Activated CD8-positive, alpha-beta memory T cell treated with anti-CD3 and anti-CD28 coated beads, Interleukin-2, amount 50 U/mL, for 4 hours (primary cell): ENCODE data around the gene NAT10.
A peak's percentile ranks its signal among the peaks of the same experiment; 100 is the strongest.

Experiments
- DNase-seq: peaks from one replicate; pipeline ENCODE4 v3.0.0-alpha.2; 2020

Gene NAT10

DNA sequence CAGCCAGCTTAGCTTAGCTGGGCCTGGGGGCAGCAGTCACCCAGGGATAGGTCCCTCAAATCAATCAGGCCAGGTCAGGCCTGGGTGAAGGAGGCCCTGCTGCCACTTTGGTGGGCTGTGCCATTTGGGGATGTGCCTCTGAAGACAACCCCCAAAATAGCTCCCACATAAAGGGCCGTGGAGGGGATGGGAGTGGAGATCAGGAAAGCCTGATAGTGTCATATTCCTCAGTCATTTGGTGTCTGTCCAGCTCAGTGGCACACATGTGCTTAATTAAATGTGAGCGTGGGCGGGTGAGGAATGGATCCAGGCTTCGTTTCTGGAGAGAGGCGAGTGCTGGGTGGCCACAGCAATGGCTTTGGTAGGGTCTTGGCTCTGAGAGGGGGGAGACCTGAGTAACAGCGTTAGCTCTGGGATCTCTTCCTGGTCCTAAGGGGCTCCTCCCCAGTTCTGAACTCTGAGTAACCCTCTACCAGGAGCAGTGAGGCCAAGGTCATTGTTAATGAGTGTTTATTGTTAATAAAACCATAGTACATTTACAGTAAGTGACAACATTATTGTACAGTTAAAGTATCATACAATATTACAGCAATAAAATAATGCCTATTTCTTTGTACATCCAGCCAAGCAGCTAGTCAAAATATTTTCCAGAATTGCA is 45.2 kb downstream of the NAT10 start:
- DNase-seq = no peak

DNA sequence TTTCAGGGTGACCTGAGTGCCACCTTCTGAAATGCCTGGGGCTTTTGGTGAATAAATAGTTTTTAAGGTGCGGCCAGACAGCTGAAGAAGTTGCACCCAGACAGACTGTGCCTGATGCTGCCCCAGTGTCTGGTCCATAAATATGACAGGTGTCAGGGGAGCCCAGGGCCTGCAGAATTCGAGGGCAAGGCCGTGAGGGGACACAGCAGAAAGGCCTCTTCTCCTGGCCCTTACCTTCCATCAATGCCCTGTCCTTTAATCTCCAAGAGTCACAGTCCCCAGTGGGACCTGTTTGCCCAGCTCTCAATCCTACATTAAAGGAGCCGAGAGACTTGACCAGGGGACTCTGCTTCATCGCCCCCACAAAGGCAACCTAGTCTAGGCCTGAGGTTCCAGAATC is 45.7 kb downstream of the NAT10 start:
- DNase-seq = no peak

DNA sequence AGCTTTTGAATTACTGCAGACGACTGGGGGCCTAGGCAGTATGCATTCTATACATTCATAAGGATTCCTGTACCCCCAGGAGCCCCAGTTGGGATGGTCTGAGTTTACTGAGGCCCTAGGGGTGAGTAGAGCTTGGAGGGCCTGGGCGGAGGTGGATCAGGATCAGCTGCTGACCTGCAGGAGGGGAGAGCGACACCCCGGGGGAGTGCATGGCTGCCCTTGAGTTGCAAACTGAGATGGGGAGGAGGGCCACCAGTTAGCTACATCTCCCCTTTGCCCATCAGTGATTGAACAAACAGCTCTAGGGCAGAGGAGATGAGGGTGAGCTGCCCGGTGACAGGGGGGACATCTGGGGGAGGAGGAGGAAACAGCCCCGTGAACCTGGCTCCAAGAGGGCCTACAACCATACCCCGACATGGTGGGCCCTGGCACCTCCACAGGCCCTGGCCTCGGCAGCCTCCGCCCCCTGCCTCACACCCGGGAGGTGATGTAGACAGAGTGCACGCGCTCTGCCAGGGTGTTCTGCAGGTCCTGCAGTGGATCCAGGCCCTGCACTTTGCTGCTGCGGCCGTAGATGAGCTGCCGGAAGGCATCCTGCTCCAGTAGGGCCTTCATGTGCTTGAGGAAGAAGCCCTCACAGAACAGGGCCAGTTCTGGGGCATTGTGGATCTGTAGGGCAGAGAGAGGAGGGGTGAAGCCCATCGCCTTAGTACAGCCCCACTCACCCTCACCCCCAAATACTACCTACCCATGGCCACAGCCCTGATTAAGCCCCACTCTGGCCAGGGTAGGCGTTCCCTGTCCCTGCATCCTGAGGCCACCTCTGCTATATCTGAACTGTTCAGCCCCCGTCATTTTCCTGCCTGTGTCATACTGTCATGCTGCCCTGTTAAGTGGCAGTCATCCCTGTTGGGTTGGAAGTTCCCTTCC is 46.8 kb downstream of the NAT10 start:
- no peak for DNase-seq

GRCh38 chr11:34154059-34154875 is 48.8 kb downstream of the NAT10 start:
- no peak for DNase-seq

- DNase-seq = no peak
Observed at GRCh38 chr11:34155057-34155756, 49.8 kb downstream of the NAT10 start.

DNA sequence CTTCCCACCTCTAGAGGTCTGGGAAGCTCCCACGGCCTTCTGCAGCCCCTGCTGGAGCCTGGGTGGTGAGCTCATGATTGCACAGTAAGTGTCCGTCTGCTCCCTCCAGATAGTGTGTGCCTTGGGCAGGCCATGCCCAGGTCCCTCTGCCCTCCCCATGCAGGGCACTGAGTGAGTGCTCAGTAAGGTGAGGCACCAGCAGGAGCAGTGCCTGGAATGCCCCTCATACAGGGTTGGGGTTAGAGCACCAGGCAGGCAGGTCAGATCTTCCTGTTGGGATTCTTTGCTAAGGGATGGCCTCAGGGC is 50.3 kb downstream of the NAT10 start:
- DNase-seq = no peak

DNA sequence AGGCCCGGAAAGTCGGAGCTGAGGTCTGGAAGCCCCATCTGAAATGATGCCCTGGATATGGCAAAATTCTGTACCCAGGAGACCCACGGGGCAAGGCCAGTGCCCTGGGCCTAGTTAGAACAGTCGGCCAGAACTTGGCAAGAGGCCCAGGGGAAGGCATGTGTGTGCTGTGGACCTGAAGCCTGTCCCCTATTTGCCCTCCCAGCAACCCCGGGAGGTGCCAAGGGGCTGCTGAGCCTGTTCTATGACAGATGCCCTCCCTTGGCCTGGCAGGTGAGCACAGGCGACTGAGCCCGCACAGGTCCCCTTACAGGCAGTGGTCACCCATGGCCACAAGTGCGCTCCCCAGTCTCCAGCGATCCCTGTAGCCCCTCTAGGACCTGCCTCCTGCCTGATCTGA is 51.7 kb downstream of the NAT10 start:
- no peak for DNase-seq

DNA sequence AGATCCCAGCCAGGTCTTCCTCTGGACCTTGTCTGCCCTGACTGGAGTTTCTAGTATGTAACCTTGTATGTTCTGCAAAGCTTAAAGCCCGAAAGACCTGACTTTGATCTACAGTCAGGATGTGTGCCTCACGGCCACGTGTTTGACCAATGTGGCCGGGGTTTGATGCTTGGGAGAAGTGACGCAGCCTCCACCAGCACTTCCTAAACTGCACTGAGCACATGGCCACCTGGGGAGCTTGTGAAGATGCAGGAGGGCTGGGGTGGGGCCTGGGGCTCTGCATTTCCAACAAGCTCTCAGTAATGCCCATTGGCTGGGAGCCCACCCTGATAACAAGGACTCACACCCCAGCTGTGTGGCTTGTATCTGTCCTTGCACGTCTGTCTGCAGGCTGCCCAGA is 53.2 kb downstream of the NAT10 start:
- DNase-seq = no peak

- DNase-seq = no peak
Observed at GRCh38 chr11:34160049-34160721, 54.8 kb downstream of the NAT10 start.

DNA sequence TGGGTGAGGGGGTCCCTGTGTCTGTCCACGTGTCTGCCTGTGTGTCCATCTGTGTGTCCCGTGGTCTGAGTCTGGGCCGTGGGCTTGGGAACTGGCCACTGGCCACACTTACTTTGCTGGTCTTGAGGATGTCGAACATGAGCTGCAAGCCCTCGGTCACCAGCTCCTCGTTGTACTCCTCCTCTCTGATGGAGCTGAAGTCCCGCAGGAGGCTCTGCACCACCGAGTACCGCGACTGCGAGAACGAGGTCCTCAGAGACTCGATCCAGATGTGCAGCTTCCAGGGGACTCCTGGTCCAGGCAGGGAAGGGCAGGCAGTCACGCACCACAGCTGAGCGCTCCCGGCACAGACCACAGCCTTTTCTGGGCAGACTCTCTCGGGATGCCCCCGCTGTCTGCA is 55.4 kb downstream of the NAT10 start:
- no peak for DNase-seq

DNA sequence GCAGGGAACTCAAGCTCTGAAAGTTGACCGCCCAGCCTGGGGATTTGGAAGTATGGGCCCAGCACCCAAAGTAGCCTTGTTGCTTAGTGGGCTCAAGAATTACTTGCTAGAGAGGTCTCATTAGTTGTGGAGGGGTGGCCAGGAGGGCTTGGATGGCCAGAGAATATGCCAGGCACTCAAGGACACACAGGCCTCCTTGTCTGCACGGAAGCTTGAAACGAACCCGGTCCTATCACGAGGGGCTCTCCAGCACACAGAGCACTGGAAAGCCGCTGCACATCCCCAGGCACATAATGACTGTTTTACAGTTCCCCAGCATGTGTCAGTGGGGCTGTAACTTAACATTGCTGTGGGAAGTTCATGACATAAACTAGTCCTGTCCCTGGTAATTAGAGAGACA is 55.9 kb downstream of the NAT10 start:
- no peak for DNase-seq

DNA sequence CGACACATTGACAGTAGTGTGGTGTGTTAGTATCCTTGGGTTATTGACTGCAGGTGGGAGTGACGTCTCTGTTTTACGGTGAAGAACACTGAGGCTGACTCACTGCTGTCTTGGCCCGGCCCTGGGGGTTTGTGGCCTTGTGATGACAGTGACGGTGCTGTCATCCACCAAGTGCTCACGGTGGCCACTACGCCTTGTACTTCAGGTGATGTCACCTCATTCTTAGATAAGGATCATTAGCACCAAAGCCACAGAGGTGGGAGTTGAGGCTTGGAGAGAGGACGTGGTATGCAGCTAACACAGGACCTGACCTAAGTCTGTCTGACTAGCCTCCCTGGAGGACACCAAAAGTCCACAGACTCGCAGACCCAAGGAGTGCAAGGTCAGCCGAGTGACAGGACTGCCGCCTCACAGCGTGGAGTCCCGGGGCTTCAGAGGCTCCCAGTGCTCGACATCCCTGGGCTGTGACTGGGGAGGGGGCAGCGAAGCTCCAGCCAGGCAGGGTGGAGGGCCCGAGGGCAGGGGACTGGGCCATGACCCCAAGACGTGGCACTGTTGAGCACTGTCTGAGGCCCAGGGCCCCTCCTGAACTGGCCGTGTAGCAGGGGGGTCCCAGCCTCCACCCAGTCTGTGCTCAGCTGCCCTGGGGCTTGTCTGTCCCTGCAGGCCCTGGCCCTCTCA is 56.5 kb downstream of the NAT10 start:
- DNase-seq = peak; percentile 49

- DNase-seq = no peak
Observed at GRCh38 chr11:34162493-34162820, 57.0 kb downstream of the NAT10 start.

- DNase-seq = no peak
Observed at GRCh38 chr11:34162856-34163255, 57.4 kb downstream of the NAT10 start.

GRCh38 chr11:34165121-34165520 is 59.7 kb downstream of the NAT10 start:
- no peak for DNase-seq

DNA sequence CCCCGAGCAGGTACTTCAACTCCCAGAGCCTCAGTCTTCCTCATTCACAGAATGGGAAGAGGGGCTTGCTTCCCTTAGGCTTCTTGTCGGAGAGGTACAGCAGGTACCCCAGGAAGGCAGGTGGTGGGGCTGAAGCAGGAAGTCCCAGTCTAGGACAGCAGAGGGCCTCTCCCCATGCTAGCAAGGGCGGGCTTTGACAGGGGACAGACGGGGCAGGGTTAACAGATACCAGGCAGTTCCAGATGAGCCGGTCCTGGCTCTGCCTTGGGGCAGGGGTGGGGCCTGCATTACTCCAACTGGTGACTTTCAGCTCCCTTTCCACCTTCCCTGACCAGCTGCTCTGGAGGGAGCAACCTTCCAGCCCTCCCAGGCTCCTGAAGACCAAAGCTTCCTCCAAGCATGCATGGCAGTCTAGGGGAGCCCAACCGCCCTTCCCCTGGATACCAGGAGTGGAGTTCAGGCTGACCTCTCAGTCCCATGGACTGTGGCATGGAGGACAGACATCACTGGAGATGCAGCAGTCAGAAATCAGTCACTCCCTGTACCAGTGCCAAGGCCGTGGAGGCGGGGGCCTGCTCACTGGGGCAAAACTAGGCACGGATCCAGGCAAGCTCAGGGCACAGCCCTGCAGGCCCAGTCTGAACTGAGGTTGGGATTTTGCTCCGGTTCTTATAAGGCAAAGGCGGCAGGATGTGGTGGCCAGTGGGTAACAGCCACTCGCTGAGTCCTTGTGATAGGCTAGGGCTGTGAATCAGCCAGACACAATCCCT is 60.5 kb downstream of the NAT10 start:
- DNase-seq = no peak

DNA sequence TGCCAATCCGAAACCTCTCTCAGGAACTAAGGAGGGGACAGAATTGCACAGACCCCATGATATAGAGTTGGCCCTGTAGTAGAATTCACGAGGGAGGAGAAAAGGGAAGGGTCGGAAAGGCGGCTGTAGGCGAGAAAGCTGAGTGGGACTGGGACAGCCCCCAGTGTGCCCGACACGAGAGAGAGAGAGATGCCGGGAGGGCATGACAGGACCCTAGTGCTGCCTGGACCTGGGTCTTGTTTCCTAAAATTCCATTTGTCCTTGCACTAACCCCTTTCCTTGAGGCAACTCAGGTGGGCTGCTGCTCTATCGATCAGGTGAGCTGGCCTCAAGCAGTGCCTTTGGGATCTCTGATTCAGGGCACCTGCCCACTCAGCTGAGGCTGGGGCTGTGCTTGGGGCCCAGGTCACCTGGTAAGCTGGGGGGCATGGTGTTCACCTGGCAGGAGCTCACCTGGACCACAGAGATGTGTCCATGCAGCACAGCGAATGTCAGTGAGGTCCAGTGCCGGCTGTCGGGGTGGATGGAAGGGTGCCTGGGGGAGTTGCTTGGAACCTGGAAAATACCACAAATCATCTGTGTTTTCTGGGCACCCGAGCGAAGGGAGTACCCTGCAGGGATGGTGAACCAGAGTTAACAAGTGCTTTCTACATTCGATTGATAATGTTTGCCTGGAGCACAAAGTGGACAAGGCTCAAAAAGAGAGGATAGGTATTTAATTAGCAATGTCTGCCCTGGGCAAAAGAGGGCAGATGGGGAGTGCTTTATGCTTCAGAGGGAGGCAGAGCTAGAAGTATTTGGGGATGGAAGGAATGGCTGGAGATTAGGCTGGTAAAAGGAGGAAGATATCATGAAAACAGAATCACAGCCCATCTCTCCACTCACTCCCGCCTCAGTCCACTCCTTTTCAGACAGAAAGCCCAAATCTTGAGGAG is 61.6 kb downstream of the NAT10 start:
- no peak for DNase-seq

DNA sequence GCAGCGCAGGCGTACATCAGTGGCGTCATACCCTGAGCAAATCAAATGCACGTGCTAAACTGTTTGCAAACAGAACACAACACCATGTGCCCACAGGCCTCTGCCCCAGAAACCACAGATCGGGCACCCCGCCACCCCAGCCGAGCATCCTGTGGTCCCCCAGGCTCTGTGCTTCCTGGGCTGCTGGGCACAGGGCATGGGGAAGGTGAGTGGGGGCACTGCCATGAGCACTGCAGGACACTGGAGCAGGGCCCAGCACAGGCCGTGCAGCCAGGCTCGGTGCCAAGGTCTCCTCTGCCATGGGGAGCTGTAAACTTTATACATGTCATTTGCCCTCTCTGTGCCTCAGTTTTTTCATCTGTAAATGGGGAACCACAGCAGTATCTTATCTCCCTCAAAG is 62.5 kb downstream of the NAT10 start:
- no peak for DNase-seq

- DNase-seq = no peak
Observed at GRCh38 chr11:34168642-34169420, 63.4 kb downstream of the NAT10 start.
